PFSK-1 (cell line): ENCODE measurements around the gene ANKRD33B.

Experiments
- POLR2AphosphoS5 ChIP-seq: IDR thresholded peaks from 2 replicates; pipeline ENCODE4 v1.6.1; 2012; ENCODE audit warnings: low read depth, mild to moderate bottlenecking, control low read depth, low read length, moderate library complexity
- REST ChIP-seq, 2 experiments: IDR thresholded peaks; 2 replicates each; pipeline versions ENCODE4 v1.6.1 to v1.8.0; 2011 to 2012; ENCODE audit warnings: low read depth in 2 of 2, low read length in 2 of 2, control low read depth in 1 of 2, inconsistent platforms in 1 of 2, mild to moderate bottlenecking in 1 of 2, moderate library complexity in 1 of 2; ENCODE audit not compliant: insufficient read depth in 1 of 2
- SIN3A ChIP-seq: IDR thresholded peaks from 2 replicates; pipeline ENCODE4 v1.6.1; 2012; ENCODE audit warnings: mild to moderate bottlenecking, low read length, moderate library complexity, borderline replicate concordance; ENCODE audit not compliant: insufficient read depth
- TAF1 ChIP-seq: IDR thresholded peaks from 2 replicates; pipeline ENCODE4 v1.6.1; 2012; ENCODE audit warnings: low read length, control low read depth, borderline replicate concordance; ENCODE audit not compliant: insufficient read depth

GRCh38 chr5:10627160-10627701 lies 63.4 kb downstream of the ANKRD33B start:
- TF ChIP-seq POLR2AphosphoS5 (no peak), REST (IDR thresholded peaks at IDR 0.05; ENCODE audit: insufficient read depth in 1 of 2, low read depth in 2 of 2, low read length in 2 of 2) (no peak), TAF1 (no peak), SIN3A (no peak)
